A549 (cell line): ENCODE results near the gene DNAAF5. TPM values are rescaled to one million over a fixed set of nuclear protein-coding genes. Genes with fewer than 3 reads are reported as not detected.

Experiments used
- ATAC-seq, 2 experiments: fragments of 200-7000 bp in 1 of 2; fragments of >200 bp in 1 of 2; cut with Nextera tagmentation in 1 of 2; cut with Tn5 transposase in 1 of 2; 3 replicates each; pipeline versions ENCODE4 v1.8.0 to v1.9.1; 2018 to 2020; ENCODE audit warnings: mild to moderate bottlenecking in 1 of 2, moderate library complexity in 1 of 2
- CTCF ChIA-PET: fragments of 300-600 bp; sonication (Branson Sonifier 250); formaldehyde crosslinking; extraction: SDS; loops from one replicate; lab custom pipeline; 2021; ENCODE audit warnings: antibody characterized with exemption, inconsistent platforms; lab: Yijun Ruan, JAX
- POLR2A ChIA-PET: fragments of 350-600 bp; formaldehyde crosslinking; extraction: SDS; loops from one replicate; lab custom pipeline; 2021; ENCODE audit warnings: antibody characterized with exemption, inconsistent platforms; lab: Yijun Ruan, JAX
- DNase-seq, 2 experiments: peaks; one replicate each; pipeline versions ENCODE4 v3.0.0 to v3.0.0-alpha.2; 2011 to 2016; ENCODE audit warnings: low read depth in 1 of 2, low spot score in 1 of 2
- FAIRE-seq: peaks from 2 replicates; lab custom pipeline; 2011; peaks lifted over from hg19 to GRCh38; lab: Jason Lieb, UNC
- H3K27ac ChIP-seq, 2 experiments: fragments of >200 bp; sonication (Bioruptor Twin); formaldehyde crosslinking; 3 replicates each; pipeline ENCODE4 v1.5.1; 2016 to 2017
- H3K4me1 ChIP-seq: fragments of >200 bp; sonication (Bioruptor Twin); formaldehyde crosslinking; 3 replicates; pipeline ENCODE4 v1.6.1; 2016
- H3K4me2 ChIP-seq: fragments of >200 bp; sonication (Bioruptor Twin); formaldehyde crosslinking; 3 replicates; pipeline ENCODE4 v1.6.1; 2016
- H3K4me3 ChIP-seq: fragments of >200 bp; sonication (Bioruptor Twin); formaldehyde crosslinking; 3 replicates; pipeline ENCODE4 v1.5.1; 2016
- H3K9me3 ChIP-seq: fragments of >200 bp; sonication (Bioruptor Twin); formaldehyde crosslinking; 3 replicates; pipeline ENCODE4 v1.6.1; 2016
- CBX2 ChIP-seq: fragments of 200-600 bp; sonication (generic); IDR thresholded peaks from 2 replicates; pipeline ENCODE4 v1.6.1; 2016; ENCODE audit warnings: low read depth, mild to moderate bottlenecking, borderline replicate concordance
- CHD2 ChIP-seq: fragments of 150-350 bp; IDR thresholded peaks from 2 replicates; pipeline ENCODE4 v1.6.1; 2014; ENCODE audit warnings: low read length; ENCODE audit not compliant: partially characterized antibody
- CHD4 ChIP-seq: fragments of 200-600 bp; sonication (generic); IDR thresholded peaks from 2 replicates; pipeline ENCODE4 v1.6.1; 2016; ENCODE audit warnings: antibody characterized with exemption, mild to moderate bottlenecking, borderline replicate concordance
- CTCF ChIP-seq: fragments of >200 bp; sonication (Bioruptor Twin); formaldehyde crosslinking; IDR thresholded peaks from 3 replicates; pipeline ENCODE4 v1.5.1; 2016
- E2F6 ChIP-seq: IDR thresholded peaks from 2 replicates; pipeline ENCODE4 v1.6.1; 2012; ENCODE audit warnings: low read depth, borderline replicate concordance
- EHMT2 ChIP-seq: fragments of 200-600 bp; sonication (generic); IDR thresholded peaks from 2 replicates; pipeline ENCODE4 v1.6.1; 2016; ENCODE audit warnings: antibody characterized with exemption, low read depth, mild to moderate bottlenecking, moderate library complexity
- EP300 ChIP-seq, 2 experiments: fragments of >200 bp; sonication (Bioruptor Twin); formaldehyde crosslinking; IDR thresholded peaks; 2 replicates in 1 of 2; 3 replicates in 1 of 2; pipeline ENCODE4 v1.6.1; 2016 to 2017
- FOSB ChIP-seq: fragments of 250-450 bp; sonication (Bioruptor Pico); IDR thresholded peaks from 2 replicates; pipeline ENCODE4 v1.5.0; 2020; ENCODE audit warnings: mild to moderate bottlenecking, moderate library complexity
- GATA3 ChIP-seq: IDR thresholded peaks from 2 replicates; pipeline ENCODE4 v1.6.1; 2012; ENCODE audit warnings: borderline replicate concordance
- HOXA7 ChIP-seq: fragments of 250-450 bp; sonication (Bioruptor Pico); IDR thresholded peaks from 2 replicates; pipeline ENCODE4 v1.5.0; 2020; ENCODE audit warnings: mild to moderate bottlenecking, moderate library complexity
- JUNB ChIP-seq: fragments of >200 bp; sonication (Bioruptor Twin); formaldehyde crosslinking; IDR thresholded peaks from 2 replicates; pipeline ENCODE4 v1.6.1; 2016
- MAFK ChIP-seq: fragments of 450-650 bp; IDR thresholded peaks from 2 replicates; pipeline ENCODE4 v1.6.1; 2014; ENCODE audit not compliant: partially characterized antibody
- MYC ChIP-seq: IDR thresholded peaks from 2 replicates; pipeline ENCODE4 v1.6.1; 2012; ENCODE audit warnings: mild to moderate bottlenecking, inconsistent platforms, low read length, improper control_type of control experiment, borderline replicate concordance
- NFE2L2 ChIP-seq: fragments of 150-350 bp; conservative IDR thresholded peaks from 2 replicates; pipeline ENCODE4 v1.6.1; 2014; ENCODE audit warnings: low read length
- NPAS2 ChIP-seq: fragments of 250-450 bp; sonication (Bioruptor Pico); IDR thresholded peaks from 2 replicates; pipeline ENCODE4 v1.8.0; 2022; ENCODE audit warnings: mild to moderate bottlenecking, moderate library complexity, borderline replicate concordance
- RARB ChIP-seq: fragments of 250-450 bp; sonication (Bioruptor Pico); IDR thresholded peaks from 2 replicates; pipeline ENCODE4 v1.8.0; 2021; ENCODE audit warnings: mild to moderate bottlenecking, moderate library complexity
- REST ChIP-seq: fragments of 200-600 bp; sonication (generic); IDR thresholded peaks from 2 replicates; pipeline ENCODE4 v1.6.1; 2016; ENCODE audit warnings: antibody characterized with exemption, mild to moderate bottlenecking, moderate library complexity
- ZC3H11A ChIP-seq: fragments of 450-650 bp; IDR thresholded peaks from 2 replicates; pipeline ENCODE4 v1.6.1; 2014; ENCODE audit warnings: antibody characterized with exemption, mild to moderate bottlenecking
- ZFP36 ChIP-seq: fragments of 450-650 bp; IDR thresholded peaks from 2 replicates; pipeline ENCODE4 v1.6.1; 2014; ENCODE audit warnings: borderline replicate concordance; ENCODE audit not compliant: partially characterized antibody
- ZNF302 ChIP-seq: fragments of 250-450 bp; sonication (Bioruptor Pico); IDR thresholded peaks from 2 replicates; pipeline ENCODE4 v1.9.0; 2021; ENCODE audit warnings: inconsistent platforms, mild to moderate bottlenecking, moderate library complexity
- WGBS: methylation state at CpG from one replicate; pipeline ENCODE4 v1.1.6; 2017; ENCODE audit errors: missing lambda C conversion rate; 5-methylcytosine and 5-hydroxymethylcytosine counted together
- polyA plus RNA-seq, 4 experiments: library from polyadenylated mRNA; depleted of rRNA in 3 of 4; stranded (reverse); fragments of >200 nt; fragmentation: RNase III in 1 of 4; extraction: RNeasy Plus Mini Kit Qiagen cat#74134 plus additional on column Dnase treatment in 1 of 4; gene quantifications; 2 replicates in 3 of 4; 3 replicates in 1 of 4; pipeline ENCODE4 v1.2.3, GENCODE V29; 2011 to 2017

Gene DNAAF5
- polyA plus RNA-seq, 2 of the 4 experiments (the other 2 are of a cell fraction), result 27.8 to 34.7 TPM

GRCh38 chr7:734808-735207 lies 8.3 kb downstream of the DNAAF5 start:
- Histone ChIP-seq H3K4me3 (no peak overlapping the region), H3K9me3 (peaks cover 19% of the 10 kb centered on the region), H3K4me1 (peaks cover 5% of the 10 kb centered on the region; the same call in 2 of the 3 replicates), H3K4me2 (no peak overlapping the region), H3K27ac (no peak overlapping the region)
- ATAC-seq (no peak), FAIRE-seq (no peak), DNase-seq (no peak)
- ChIA-PET CTCF (interaction anchor here (1.1 kb wide), 1 partner anchor 10 kb away, joined by 3 read pairs; no protein-coding TSS in a partner anchor), POLR2A (no interaction called here)
- WGBS, result 93% methylated on average over 11 of the region's 11 CpGs
- TF ChIP-seq NFE2L2, result no peak
- TF ChIP-seq JUNB, result no peak
- no peak for TF ChIP-seq ZC3H11A
- no peak for TF ChIP-seq CTCF
- TF ChIP-seq ZNF302 (CRISPR knock-in tag), result no peak
- TF ChIP-seq EP300 (IDR thresholded peaks at IDR 0.05), result no peak
- TF ChIP-seq ZFP36, result no peak
- no peak for TF ChIP-seq RARB (CRISPR knock-in tag)
- no peak for TF ChIP-seq CHD4
- no peak for TF ChIP-seq HOXA7
- TF ChIP-seq GATA3, result no peak
- no peak for TF ChIP-seq CHD2
- no peak for TF ChIP-seq FOSB (CRISPR knock-in tag)
- TF ChIP-seq MAFK, result no peak

GRCh38 chr7:738241-738640 lies 11.7 kb downstream of the DNAAF5 start:
- no peak for DNase-seq
- peaks cover 19% of the 10 kb centered on the region for H3K9me3 ChIP-seq
- 86% methylated on average over 5 of the region's 5 CpGs for WGBS
- no peak overlapping the region for H3K27ac ChIP-seq
- no peaks in the 10 kb centered on the region for H3K4me1 ChIP-seq
- no peak overlapping the region for H3K4me2 ChIP-seq
- TF ChIP-seq E2F6 (no peak), CBX2 (no peak), EHMT2 (no peak), REST (no peak), MYC (no peak), NPAS2 (CRISPR knock-in tag) (no peak)
- ChIA-PET POLR2A (no interaction called here), CTCF (interaction anchor here (1.1 kb wide), 1 partner anchor 120 kb away, joined by 3 read pairs; no protein-coding TSS in a partner anchor)
- H3K4me3 ChIP-seq, result no peak overlapping the region
- ATAC-seq, result no peak
- FAIRE-seq, result no peak
